Loucy (cell line): Measurements from ENCODE around the gene BAMBI.

Source experiments
- H2AFZ ChIP-seq: fragments of 200-600 bp; sonication (generic); 2 replicates; pipeline ENCODE4 v1.6.0; 2016; ENCODE audit warnings: antibody characterized with exemption, mild to moderate bottlenecking, low read length, moderate library complexity
- H3F3A ChIP-seq: fragments of 200-600 bp; 2 replicates; pipeline ENCODE4 v1.6.0; 2016; ENCODE audit warnings: antibody characterized with exemption, low read depth, mild to moderate bottlenecking
- H3K27me3 ChIP-seq: fragments of 200-600 bp; sonication (generic); 2 replicates; pipeline ENCODE4 v1.6.1; 2014; ENCODE audit warnings: low read length, mild to moderate bottlenecking; ENCODE audit not compliant: insufficient read depth, poor library complexity, severe bottlenecking
- H3K36me3 ChIP-seq: fragments of 200-600 bp; sonication (generic); 2 replicates; pipeline ENCODE4 v1.6.1; 2016; ENCODE audit warnings: low read length; ENCODE audit not compliant: insufficient read depth
- H3K4me1 ChIP-seq: fragments of 200-600 bp; sonication (generic); 2 replicates; pipeline ENCODE4 v1.5.1; 2014; ENCODE audit warnings: low read length, mild to moderate bottlenecking; ENCODE audit not compliant: insufficient read depth, poor library complexity, severe bottlenecking
- H3K4me2 ChIP-seq: fragments of 200-600 bp; sonication (generic); 2 replicates; pipeline ENCODE4 v1.6.0; 2014; ENCODE audit warnings: antibody characterized with exemption, low read length, low read depth, mild to moderate bottlenecking; ENCODE audit not compliant: poor library complexity, severe bottlenecking
- H3K4me3 ChIP-seq: fragments of 200-600 bp; sonication (generic); 2 replicates; pipeline ENCODE4 v1.5.1; 2014; ENCODE audit warnings: low read length, mild to moderate bottlenecking, mixed read lengths; ENCODE audit not compliant: poor library complexity, severe bottlenecking
- H3K79me2 ChIP-seq: fragments of 200-600 bp; sonication (generic); 2 replicates; pipeline ENCODE4 v1.6.1; 2014; ENCODE audit warnings: low read length; ENCODE audit not compliant: insufficient read depth
- H3K9ac ChIP-seq: fragments of 200-600 bp; sonication (generic); 2 replicates; pipeline ENCODE4 v1.6.0; 2014; ENCODE audit warnings: mild to moderate bottlenecking, low read depth, low read length, moderate library complexity; ENCODE audit not compliant: poor library complexity, severe bottlenecking
- H3K9me2 ChIP-seq: fragments of 200-600 bp; sonication (generic); replicated peaks from 2 replicates; pipeline ENCODE4 v1.6.1; 2016; ENCODE audit warnings: low read depth, low read length, mixed read lengths
- H3K9me3 ChIP-seq: fragments of 200-600 bp; sonication (generic); 2 replicates; pipeline ENCODE4 v1.6.1; 2014; ENCODE audit warnings: mild to moderate bottlenecking, antibody characterized with exemption, low read length, low read depth; ENCODE audit not compliant: insufficient read depth
- H4K20me1 ChIP-seq: fragments of 200-600 bp; sonication (generic); 2 replicates; pipeline ENCODE4 v1.6.0; 2014; ENCODE audit warnings: antibody characterized with exemption, low read length, mild to moderate bottlenecking; ENCODE audit not compliant: insufficient read depth, poor library complexity, severe bottlenecking
- EZH2phosphoT487 ChIP-seq: fragments of 200-600 bp; IDR thresholded peaks from 2 replicates; pipeline ENCODE4 v1.6.1; 2018; ENCODE audit warnings: antibody characterized with exemption, mild to moderate bottlenecking, moderate library complexity, borderline replicate concordance
- TF ChIP-seq, protein P1 (sequence below): fragments of 200-600 bp; sonication (generic); conservative IDR thresholded peaks from 2 replicates; pipeline ENCODE4 v1.5.1; 2014; ENCODE audit warnings: mild to moderate bottlenecking, antibody characterized with exemption, low read length

BAMBI gene

DNA sequence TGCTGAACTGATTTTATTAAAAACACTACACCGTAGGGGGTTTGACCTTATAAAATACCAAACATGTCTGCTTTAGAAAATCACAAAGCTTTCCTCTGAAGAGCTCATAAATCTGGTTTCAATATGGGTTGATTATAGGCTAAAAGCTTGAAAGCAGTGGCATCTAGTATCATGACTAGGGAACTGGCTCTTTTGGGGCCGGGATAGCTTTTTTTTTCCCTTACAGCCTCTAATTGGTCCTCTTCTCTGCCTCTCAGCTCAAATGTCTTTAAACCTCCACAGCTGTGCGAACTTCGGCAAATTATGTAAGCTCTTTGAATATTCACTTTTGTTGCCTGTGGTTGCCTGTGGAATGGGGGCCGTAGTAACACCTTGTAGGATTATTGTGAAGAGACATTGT is 8.4 kb downstream of the BAMBI start:
- Histone ChIP-seq H3F3A (no peaks in the 10 kb centered on the region), H3K4me1 (peaks cover 12% of the 10 kb centered on the region), H3K4me3 (no peak overlapping the region), H3K36me3 (no peaks in the 10 kb centered on the region), H2AFZ (no peak overlapping the region), H4K20me1 (no peaks in the 10 kb centered on the region), H3K9me3 (no peaks in the 10 kb centered on the region), H3K27me3 (no peaks in the 10 kb centered on the region), H3K4me2 (no peak overlapping the region), H3K9ac (no peak overlapping the region), H3K9me2 (no peaks in the 10 kb centered on the region), H3K79me2 (no peaks in the 10 kb centered on the region)
- TF ChIP-seq, protein P1, sequence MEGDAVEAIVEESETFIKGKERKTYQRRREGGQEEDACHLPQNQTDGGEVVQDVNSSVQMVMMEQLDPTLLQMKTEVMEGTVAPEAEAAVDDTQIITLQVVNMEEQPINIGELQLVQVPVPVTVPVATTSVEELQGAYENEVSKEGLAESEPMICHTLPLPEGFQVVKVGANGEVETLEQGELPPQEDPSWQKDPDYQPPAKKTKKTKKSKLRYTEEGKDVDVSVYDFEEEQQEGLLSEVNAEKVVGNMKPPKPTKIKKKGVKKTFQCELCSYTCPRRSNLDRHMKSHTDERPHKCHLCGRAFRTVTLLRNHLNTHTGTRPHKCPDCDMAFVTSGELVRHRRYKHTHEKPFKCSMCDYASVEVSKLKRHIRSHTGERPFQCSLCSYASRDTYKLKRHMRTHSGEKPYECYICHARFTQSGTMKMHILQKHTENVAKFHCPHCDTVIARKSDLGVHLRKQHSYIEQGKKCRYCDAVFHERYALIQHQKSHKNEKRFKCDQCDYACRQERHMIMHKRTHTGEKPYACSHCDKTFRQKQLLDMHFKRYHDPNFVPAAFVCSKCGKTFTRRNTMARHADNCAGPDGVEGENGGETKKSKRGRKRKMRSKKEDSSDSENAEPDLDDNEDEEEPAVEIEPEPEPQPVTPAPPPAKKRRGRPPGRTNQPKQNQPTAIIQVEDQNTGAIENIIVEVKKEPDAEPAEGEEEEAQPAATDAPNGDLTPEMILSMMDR, result no peak
- TF ChIP-seq EZH2phosphoT487, result no peak

DNA sequence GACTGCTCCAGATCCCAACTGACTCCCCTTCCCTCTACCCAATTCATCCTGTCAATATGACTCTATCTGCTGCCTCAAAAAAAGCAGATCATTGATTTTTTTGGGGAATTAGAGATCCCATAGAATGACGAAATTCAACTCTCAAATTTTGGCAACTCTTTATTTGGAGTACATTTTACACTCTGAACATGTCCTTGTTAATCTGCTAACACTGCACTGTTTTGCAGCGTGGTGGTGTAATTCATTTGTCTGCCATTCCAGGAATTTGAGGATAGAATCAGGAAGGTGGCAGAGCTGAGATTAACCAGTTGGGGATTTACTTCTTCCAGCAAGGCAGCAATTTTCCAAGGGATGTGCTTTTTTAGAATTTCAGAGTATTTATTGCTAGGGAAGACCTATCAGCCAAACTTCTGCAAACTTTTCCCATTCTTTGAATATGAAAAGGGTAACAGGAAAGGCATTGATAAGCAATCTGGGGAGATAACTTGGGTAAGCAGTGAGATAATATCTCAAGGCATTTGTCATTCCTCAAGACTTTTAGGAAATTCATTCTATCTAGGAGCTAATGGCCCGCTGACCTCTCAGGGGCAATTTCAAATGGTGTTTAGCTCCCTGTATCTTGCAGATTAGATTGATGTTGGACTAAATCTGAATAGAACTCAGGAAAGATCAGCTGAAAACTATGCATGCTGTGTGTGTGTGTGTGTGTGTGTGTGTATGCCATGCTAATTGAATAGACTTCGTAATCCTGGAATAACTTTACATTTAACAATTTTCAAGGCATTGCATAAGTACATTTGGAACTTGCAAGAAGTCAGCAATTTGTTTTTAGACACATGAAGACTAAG is 9.7 kb downstream of the BAMBI start:
- no peak overlapping the region for H3K4me3 ChIP-seq
- H2AFZ ChIP-seq, result no peak overlapping the region
- no peaks in the 10 kb centered on the region for H3K36me3 ChIP-seq
- H3K9ac ChIP-seq, result no peak overlapping the region
- H3F3A ChIP-seq, result no peaks in the 10 kb centered on the region
- no peaks in the 10 kb centered on the region for H3K27me3 ChIP-seq
- no peaks in the 10 kb centered on the region for H3K9me3 ChIP-seq
- H4K20me1 ChIP-seq, result no peaks in the 10 kb centered on the region
- H3K4me1 ChIP-seq, result peaks cover 1% of the 10 kb centered on the region
- H3K9me2 ChIP-seq, result no peaks in the 10 kb centered on the region
- H3K79me2 ChIP-seq, result no peaks in the 10 kb centered on the region
- no peak for TF ChIP-seq EZH2phosphoT487
- TF ChIP-seq, protein P1, result no peak
- H3K4me2 ChIP-seq, result no peak overlapping the region

DNA sequence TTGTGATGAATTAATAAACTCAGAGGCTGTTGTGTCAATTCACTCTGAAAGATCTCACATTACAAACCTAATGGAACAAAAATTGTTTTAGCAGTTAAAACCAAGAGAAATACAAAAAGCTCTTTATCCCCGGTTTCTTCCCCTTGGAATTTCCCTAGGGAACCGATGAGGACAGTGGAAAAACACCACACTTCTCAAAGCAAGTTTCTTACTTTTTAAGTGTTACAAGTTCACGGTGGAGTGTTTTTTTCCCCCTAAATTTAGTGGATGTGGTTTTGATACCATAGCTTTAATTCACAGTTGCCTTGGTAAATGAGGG is 10.3 kb downstream of the BAMBI start:
- Histone ChIP-seq H3K79me2 (no peaks in the 10 kb centered on the region), H2AFZ (no peak overlapping the region), H3K4me3 (no peak overlapping the region), H3K36me3 (no peaks in the 10 kb centered on the region), H3K27me3 (no peaks in the 10 kb centered on the region), H4K20me1 (no peaks in the 10 kb centered on the region), H3F3A (no peaks in the 10 kb centered on the region), H3K9me3 (no peaks in the 10 kb centered on the region), H3K9me2 (no peaks in the 10 kb centered on the region), H3K4me1 (no peaks in the 10 kb centered on the region), H3K4me2 (no peak overlapping the region), H3K9ac (no peak overlapping the region)
- no peak for TF ChIP-seq EZH2phosphoT487
- TF ChIP-seq, protein P1, result no peak
